T-helper 9 cell (primary cell): ENCODE measurements around the gene SCAI.
"Not testable (repeated sequence)": the region's sequence is repeated elsewhere in the genome, so short reads cannot be mapped to it uniquely, and the experiment has no call there.

Source experiments
- DNase-seq: peaks from one replicate; pipeline ENCODE4 v3.0.0-alpha.2; 2020

SCAI gene

DNA sequence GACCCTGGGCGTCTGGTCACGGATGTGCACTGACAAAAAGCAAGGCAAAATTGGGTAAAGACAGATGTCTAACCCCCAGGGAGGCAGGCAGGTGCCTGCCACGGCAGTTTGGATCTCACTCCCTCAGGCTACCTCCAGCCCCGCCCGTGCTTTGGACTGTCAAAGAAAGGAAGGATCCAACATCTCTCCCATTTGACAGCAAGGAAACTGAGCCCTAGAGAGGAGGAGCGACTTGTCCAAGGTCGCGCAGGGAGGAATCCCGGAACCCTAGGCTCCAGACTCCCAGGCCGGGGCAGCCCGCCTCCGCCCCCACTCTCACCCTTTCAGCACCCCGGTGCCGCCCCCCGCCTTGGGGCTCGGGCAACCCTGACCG lies 202.8 kb downstream of the SCAI start:
- no peak for DNase-seq

DNA sequence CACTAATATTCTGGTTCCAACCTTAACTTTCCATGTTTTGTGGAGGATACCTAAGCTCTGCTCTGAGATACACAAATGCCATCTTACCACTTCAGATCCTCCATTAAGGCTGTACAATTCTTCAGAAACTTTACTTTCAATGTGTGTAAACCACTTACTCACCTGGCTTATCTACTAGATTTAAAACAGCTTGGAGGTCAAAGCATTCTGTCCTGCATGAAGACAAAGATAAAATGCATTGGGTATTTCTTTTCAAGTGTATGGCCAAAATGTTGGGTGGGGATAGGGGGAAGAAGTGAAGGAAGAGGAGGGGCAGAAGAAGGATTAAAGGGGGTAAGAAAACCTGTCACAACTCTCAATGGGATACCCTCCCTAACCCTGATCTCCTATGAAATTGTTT lies 203.4 kb downstream of the SCAI start:
- no peak for DNase-seq

GRCh38 chr9:124934290-124934689 lies 209.0 kb downstream of the SCAI start:
- no peak for DNase-seq

GRCh38 chr9:124932333-124932732 lies 211.0 kb downstream of the SCAI start:
- no peak for DNase-seq

GRCh38 chr9:124929464-124929863 lies 213.9 kb downstream of the SCAI start:
- DNase-seq, result no peak

DNA sequence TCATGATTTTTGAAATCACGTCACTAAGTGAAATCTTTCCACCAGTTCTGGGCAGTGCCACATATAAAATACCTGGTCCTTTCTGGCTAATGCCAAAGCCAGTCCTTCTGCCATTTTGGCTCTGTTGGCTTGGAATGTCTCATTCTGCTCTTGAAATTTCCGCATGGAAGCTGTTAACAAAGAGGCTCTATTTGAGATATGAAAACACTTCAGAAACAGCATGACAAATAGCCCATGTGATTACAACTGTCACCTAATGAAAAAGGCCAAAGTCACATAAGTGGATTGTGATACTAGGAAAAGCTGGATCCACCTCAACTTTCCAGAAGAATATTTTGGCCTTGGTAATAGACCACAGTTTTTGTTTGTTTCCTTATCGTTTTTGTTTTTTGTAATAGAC lies 215.2 kb downstream of the SCAI start:
- no peak for DNase-seq

DNA sequence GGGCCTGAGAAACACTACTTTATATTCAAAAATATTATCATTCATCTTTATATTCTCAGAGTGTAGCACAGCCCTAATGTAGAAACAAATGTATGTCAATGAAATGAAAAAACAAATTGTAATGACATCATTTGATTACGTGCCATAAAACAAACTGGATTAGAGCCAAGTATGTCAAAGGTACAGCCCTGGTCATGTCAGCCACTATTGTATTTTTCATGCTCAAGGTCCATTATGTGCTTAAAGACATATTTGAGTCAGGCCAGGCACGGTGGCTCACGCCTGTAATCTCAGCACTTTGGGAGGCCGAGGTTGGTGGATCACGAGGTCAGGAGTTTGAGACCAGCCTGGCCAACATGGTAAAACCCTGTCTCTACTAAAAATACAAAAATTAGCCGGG lies 222.9 kb downstream of the SCAI start:
- DNase-seq, result not testable (repeated sequence)

GRCh38 chr9:124914753-124915405 lies 228.4 kb downstream of the SCAI start:
- no peak for DNase-seq

- DNase-seq, result no peak
These were observed 229.9 kb downstream of the SCAI start for GRCh38 chr9:124913378-124913777.

- DNase-seq, result no peak
These were observed 231.6 kb downstream of the SCAI start for GRCh38 chr9:124911766-124912165.

DNA sequence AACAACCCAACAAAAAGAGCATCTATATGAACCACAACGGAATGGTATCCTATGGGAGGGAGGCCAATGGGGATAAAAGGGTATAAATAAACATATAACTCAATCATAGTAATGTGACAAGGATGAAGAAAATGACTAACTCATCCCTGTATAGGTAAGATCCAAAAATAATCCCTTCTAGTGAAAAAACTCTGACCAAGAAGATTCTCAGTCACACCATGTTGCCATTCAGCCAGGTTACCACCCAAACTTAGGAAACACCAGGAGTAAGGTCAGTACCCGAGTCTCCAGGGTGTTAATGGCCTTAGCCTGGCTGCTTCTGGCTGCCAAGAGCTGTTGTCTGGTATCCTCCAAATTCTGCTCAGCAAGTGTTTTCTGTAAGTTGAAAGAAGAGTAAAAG lies 235.2 kb downstream of the SCAI start:
- no peak for DNase-seq

DNA sequence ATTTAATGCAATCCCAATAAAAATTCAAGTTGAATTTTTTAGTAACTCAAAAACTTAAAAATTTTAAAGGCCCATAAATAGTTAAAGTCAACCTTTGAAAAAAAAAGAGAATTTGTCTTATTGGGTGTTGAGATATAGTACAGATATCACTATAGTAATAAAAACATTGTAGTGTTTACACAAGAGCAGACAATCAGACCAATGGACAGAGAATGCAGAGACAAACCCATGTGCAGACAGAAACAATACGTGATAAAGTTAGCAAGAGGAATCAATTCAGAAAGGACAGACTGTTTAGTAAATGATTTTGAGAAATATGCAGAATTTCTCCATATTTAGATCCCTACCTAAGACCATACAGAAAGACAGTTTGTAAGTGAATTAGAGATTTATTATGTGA lies 236.4 kb downstream of the SCAI start:
- DNase-seq, result no peak

DNA sequence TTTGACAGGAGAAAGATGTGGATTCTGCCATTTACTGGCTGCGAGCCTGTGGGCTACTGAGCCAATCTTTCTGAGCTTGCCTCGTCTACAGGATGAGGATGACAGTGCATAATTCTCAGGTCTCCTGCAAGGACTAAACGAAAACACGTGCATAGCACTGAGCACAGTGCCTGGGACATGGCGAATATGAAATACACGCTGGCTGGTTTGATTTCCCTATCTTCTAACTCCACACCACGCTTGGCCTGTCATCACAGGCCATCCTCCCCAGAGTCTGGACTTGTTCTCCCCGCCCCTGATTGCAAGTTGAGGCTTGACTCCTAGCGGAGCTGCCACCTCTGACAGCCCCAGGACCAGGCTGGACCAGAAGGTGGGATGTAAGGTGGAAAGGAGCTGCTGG lies 243.5 kb downstream of the SCAI start:
- DNase-seq, result no peak

DNA sequence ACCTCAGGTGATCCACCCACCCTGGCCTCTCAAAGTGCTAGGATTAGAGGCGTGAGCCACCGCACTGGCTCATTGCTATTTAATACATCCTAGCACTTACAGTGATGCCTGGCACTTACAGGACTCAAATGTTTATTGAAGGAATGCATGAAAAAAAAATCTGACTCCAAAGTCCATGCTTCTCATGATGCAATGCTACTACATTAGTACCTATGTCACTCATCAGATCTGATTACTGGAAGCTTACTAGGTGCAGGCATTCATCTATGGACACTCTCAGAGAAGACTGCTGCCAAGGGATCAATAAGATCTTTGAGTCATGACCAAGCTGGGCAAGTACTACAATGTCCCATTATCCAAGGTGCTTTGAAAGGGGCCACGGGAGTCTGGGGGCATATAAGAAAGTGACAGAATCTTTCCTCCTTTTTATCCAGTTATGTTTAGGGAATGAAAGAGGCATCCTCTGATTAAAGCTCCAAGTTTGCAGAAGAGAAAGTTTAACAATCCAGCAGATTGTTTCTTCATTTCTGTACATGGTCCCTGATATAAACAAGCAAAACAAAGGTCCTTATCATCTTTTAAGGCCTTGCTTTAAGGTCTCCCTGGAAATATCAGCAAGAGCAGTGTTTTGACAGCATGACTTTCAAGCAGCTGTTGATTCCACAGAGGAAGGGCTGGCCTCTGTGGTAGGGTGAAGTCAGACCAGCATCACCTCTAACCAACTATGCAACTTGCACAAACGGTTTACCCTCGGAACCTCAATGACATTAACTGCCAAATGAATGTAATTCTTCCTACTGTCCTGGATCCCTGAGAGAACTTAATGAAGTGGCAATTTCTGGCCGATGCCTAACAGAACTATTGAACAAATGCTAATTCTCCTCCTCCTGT lies 245.5 kb downstream of the SCAI start:
- DNase-seq, result no peak

DNA sequence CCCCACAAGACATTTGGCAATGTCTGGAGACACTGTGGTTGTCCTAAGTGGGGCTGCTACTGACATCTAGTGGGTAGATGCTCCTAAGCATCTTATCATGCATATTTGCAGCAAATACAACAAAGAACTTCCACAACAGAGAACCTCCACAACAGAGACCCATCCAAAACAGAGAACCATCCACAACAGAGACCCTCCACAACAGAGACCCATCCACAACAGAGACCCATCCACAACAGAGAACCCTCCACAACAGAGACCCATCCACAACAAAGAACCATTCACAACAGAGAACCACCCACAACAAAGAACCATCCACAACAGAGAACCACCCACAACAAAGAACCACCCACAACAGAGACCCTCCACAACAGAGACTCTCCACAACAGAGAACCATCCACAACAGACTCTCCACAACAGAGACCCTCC lies 248.6 kb downstream of the SCAI start:
- no peak for DNase-seq

GRCh38 chr9:124894035-124894740 lies 249.1 kb downstream of the SCAI start:
- no peak for DNase-seq
